ENCODE results near the gene FYCO1. TPM values are rescaled to one million over a fixed set of nuclear protein-coding genes. Genes with fewer than 3 reads are reported as not detected.
A peak's percentile ranks its signal among the peaks of the same experiment; 100 is the strongest.
"Not testable (repeated sequence)": the region's sequence is repeated elsewhere in the genome, so short reads cannot be mapped to it uniquely, and the experiment has no call there.

The FYCO1 gene
- total RNA-seq, 3 donors from 2014 or later, result 9.3 to 9.9 (median 9.8) TPM

DNA sequence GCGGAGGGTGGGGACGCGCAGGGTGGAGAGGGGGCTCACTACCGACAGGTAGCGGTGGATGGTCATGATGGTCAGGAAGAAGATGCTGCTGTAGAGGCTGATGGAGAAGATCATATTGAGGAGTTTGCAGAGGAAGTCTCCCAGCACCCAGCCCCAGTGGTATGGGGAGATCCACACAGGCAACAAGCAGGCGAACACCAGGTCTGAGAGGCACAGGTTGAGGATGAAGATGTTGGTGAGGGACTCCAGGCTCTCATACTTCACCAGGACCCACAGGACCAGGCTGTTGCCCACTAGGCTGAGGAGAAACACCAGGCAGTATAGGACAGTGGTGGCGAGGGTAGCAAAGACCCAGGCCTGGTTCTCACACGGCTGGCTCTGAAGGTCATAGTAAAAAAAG is 25.9 kb upstream of the FYCO1 start:
- Mint-ChIP-seq H3K4me3 (no peak overlapping the region), H3K36me3 (ENCODE audit: insufficient read depth) (no peaks in the 10 kb centered on the region), H3K27me3 (ENCODE audit: low read depth) (no peaks in the 10 kb centered on the region), H3K9me3 (no peaks in the 10 kb centered on the region), H3K4me1 (ENCODE audit: low read depth) (peaks cover 6% of the 10 kb centered on the region)
- ATAC-seq (no peak), DNase-seq (no peak)

DNA sequence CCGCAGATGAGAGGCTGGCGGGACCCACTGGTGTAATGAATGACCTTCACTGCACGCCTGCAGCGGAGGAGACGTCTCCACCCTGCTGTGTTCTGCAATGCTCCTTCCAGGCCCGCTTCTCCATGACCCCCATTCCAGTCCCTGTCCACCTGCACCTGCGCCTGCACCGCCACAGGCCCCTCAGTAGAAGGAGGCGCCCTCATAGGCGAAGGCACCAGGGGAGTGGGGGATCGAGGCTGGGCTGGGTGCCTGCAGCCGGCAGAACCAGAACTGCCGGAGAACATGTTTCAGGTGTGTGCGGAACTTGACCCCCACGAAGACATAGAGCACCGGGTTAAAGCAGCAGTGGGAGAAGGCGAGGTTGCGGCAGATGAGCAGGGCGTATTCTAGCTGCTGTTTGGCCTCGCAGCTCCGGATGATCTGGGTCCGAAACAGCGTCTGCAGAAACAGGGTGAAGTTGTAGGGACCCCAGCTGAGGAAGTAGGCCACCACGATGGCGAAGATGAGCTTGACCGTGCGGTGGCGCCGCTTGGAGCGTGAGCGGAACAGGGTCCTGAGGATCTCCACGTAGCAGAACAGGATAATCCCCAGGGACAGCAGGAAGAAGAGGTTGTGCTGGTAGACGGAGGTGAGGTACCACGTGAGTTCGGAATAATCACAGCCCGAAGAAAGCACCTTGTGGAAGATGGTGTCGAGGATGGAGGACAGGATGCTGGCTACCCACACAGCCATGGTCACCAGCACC is 25.3 kb upstream of the FYCO1 start:
- H3K36me3 Mint-ChIP-seq (ENCODE audit: insufficient read depth), result no peaks in the 10 kb centered on the region
- DNase-seq (no peak), ATAC-seq (no peak)
- H3K4me1 Mint-ChIP-seq (ENCODE audit: low read depth), result peaks cover 6% of the 10 kb centered on the region
- no peak overlapping the region for H3K4me3 Mint-ChIP-seq
- H3K9me3 Mint-ChIP-seq, result no peaks in the 10 kb centered on the region
- no peaks in the 10 kb centered on the region for H3K27me3 Mint-ChIP-seq (ENCODE audit: low read depth)

DNA sequence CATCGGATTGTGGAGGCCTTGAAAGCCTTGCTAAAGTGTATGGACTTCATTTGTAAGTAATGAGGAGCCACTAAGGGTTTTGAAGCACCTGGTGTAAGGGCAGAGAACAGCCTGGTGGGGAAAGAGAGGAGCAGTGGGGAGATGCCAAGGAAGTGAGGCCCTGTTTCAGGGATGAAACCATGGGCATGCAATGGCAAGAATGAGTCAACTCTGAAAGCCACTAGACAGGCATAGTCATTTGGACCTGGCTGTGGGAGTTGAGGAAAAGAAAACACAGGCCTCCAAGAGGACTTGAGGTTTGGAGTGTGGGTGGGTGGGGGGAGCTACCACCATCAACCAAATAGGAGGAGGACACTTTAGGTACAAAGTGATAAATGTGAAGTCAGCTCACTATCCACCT is 24.1 kb upstream of the FYCO1 start:
- ATAC-seq (peak; percentile 78 to 79), DNase-seq (no peak)
- H3K36me3 Mint-ChIP-seq (ENCODE audit: insufficient read depth), result no peaks in the 10 kb centered on the region
- peaks cover 6% of the 10 kb centered on the region for H3K4me1 Mint-ChIP-seq (ENCODE audit: low read depth)
- no peaks in the 10 kb centered on the region for H3K9me3 Mint-ChIP-seq
- H3K4me3 Mint-ChIP-seq, result no peak overlapping the region
- H3K27me3 Mint-ChIP-seq (ENCODE audit: low read depth), result no peaks in the 10 kb centered on the region

- H3K4me1 Mint-ChIP-seq (ENCODE audit: low read depth), result peaks cover 6% of the 10 kb centered on the region
- no peak overlapping the region for H3K4me3 Mint-ChIP-seq
- H3K36me3 Mint-ChIP-seq (ENCODE audit: insufficient read depth), result no peaks in the 10 kb centered on the region
- DNase-seq, result no peak
- H3K9me3 Mint-ChIP-seq, result no peaks in the 10 kb centered on the region
- ATAC-seq, result peak in 1 of 2 donors; percentile 38
- H3K27me3 Mint-ChIP-seq (ENCODE audit: low read depth), result no peaks in the 10 kb centered on the region
Observed at GRCh38 chr3:46017720-46018119, 22.1 kb upstream of the FYCO1 start.

- peaks cover 4% of the 10 kb centered on the region for H3K4me1 Mint-ChIP-seq (ENCODE audit: low read depth)
- no peak overlapping the region for H3K4me3 Mint-ChIP-seq
- DNase-seq, result no peak
- H3K9me3 Mint-ChIP-seq, result no peaks in the 10 kb centered on the region
- no peaks in the 10 kb centered on the region for H3K27me3 Mint-ChIP-seq (ENCODE audit: low read depth)
- peak in 1 of 2 donors; percentile 25 for ATAC-seq
- peaks cover 1% of the 10 kb centered on the region for H3K36me3 Mint-ChIP-seq (ENCODE audit: insufficient read depth)
Observed at GRCh38 chr3:46013316-46014094, 17.9 kb upstream of the FYCO1 start.

DNA sequence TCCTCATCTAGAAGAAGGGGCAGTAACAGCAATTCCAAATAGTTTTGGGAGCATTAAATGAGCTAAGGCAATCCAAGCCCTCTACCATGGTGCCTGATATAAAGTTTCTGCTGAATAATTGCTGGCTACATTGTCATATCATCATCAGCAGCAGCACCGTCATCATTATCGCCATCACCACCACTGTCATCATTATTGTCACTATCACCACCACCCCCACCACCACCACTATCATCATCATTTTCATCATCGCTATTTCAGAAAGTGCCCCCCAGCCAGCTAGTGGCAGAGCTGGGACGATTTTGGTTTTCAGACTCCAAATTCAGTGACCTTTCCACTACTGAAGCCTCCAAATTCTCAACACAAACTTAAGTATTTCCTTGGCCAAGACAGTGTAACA is 16.6 kb upstream of the FYCO1 start:
- peaks cover 4% of the 10 kb centered on the region for H3K4me1 Mint-ChIP-seq (ENCODE audit: low read depth)
- no peaks in the 10 kb centered on the region for H3K27me3 Mint-ChIP-seq (ENCODE audit: low read depth)
- ATAC-seq (no peak), DNase-seq (no peak)
- H3K4me3 Mint-ChIP-seq, result no peak overlapping the region
- no peaks in the 10 kb centered on the region for H3K9me3 Mint-ChIP-seq
- peaks cover 1% of the 10 kb centered on the region for H3K36me3 Mint-ChIP-seq (ENCODE audit: insufficient read depth)

- peaks cover 4% of the 10 kb centered on the region for H3K4me1 Mint-ChIP-seq (ENCODE audit: low read depth)
- ATAC-seq, result peak; percentile 57 to 61
- no peak overlapping the region for H3K4me3 Mint-ChIP-seq
- peaks cover 1% of the 10 kb centered on the region for H3K36me3 Mint-ChIP-seq (ENCODE audit: insufficient read depth)
- H3K27me3 Mint-ChIP-seq (ENCODE audit: low read depth), result no peaks in the 10 kb centered on the region
- no peaks in the 10 kb centered on the region for H3K9me3 Mint-ChIP-seq
- no peak for DNase-seq
Observed at GRCh38 chr3:46010519-46011113, 15.0 kb upstream of the FYCO1 start.

DNA sequence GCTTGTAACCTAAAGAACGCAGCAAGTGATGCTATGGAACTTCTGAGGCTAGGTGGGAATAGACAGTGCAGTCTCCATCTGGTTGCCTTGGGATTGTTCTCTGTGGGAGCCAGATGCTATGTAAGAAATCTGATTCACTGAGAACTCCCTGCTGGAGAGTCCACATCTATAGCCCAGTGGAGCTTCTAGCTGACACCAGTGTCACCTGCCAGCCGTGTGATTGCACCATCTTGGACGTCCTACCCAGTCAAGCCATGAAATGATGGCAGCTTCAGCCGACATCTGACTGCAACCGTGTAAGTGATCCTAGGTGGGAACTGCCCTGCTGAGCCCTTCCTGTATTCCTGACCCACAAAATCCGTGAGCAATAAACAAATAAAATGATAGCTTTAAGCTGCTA is 12.4 kb upstream of the FYCO1 start:
- no peak for ATAC-seq
- DNase-seq, result no peak
- H3K4me3 Mint-ChIP-seq, result no peak overlapping the region
- peaks cover 4% of the 10 kb centered on the region for H3K4me1 Mint-ChIP-seq (ENCODE audit: low read depth)
- no peaks in the 10 kb centered on the region for H3K27me3 Mint-ChIP-seq (ENCODE audit: low read depth)
- H3K36me3 Mint-ChIP-seq (ENCODE audit: insufficient read depth), result peaks cover 1% of the 10 kb centered on the region
- no peaks in the 10 kb centered on the region for H3K9me3 Mint-ChIP-seq

- Mint-ChIP-seq H3K27me3 (ENCODE audit: low read depth) (no peaks in the 10 kb centered on the region), H3K9me3 (no peaks in the 10 kb centered on the region), H3K4me1 (ENCODE audit: low read depth) (peaks cover 4% of the 10 kb centered on the region), H3K36me3 (ENCODE audit: insufficient read depth) (peaks cover 1% of the 10 kb centered on the region), H3K4me3 (no peak overlapping the region)
- DNase-seq (no peak), ATAC-seq (no peak)
Observed at GRCh38 chr3:46007280-46007679, 11.7 kb upstream of the FYCO1 start.

GRCh38 chr3:46006238-46007032 is 10.8 kb upstream of the FYCO1 start:
- H3K36me3 Mint-ChIP-seq (ENCODE audit: insufficient read depth), result peaks cover 1% of the 10 kb centered on the region
- no peaks in the 10 kb centered on the region for H3K9me3 Mint-ChIP-seq
- H3K4me1 Mint-ChIP-seq (ENCODE audit: low read depth), result peaks cover 4% of the 10 kb centered on the region
- no peak for ATAC-seq
- DNase-seq, result no peak
- H3K27me3 Mint-ChIP-seq (ENCODE audit: low read depth), result no peaks in the 10 kb centered on the region
- no peak overlapping the region for H3K4me3 Mint-ChIP-seq

GRCh38 chr3:46003706-46004105 is 8.1 kb upstream of the FYCO1 start:
- ATAC-seq; H3K9me3 Mint-ChIP-seq; H3K4me3 Mint-ChIP-seq; H3K36me3 Mint-ChIP-seq (ENCODE audit: insufficient read depth); H3K27me3 Mint-ChIP-seq (ENCODE audit: low read depth); H3K4me1 Mint-ChIP-seq (ENCODE audit: low read depth); DNase-seq: not testable (repeated sequence)

GRCh38 chr3:46001178-46001577 is 5.6 kb upstream of the FYCO1 start:
- Mint-ChIP-seq H3K9me3 (no peaks in the 10 kb centered on the region), H3K4me3 (no peak overlapping the region), H3K36me3 (ENCODE audit: insufficient read depth) (no peaks in the 10 kb centered on the region), H3K27me3 (ENCODE audit: low read depth) (no peaks in the 10 kb centered on the region), H3K4me1 (ENCODE audit: low read depth) (peaks cover 5% of the 10 kb centered on the region)
- ATAC-seq (no peak), DNase-seq (no peak)

DNA sequence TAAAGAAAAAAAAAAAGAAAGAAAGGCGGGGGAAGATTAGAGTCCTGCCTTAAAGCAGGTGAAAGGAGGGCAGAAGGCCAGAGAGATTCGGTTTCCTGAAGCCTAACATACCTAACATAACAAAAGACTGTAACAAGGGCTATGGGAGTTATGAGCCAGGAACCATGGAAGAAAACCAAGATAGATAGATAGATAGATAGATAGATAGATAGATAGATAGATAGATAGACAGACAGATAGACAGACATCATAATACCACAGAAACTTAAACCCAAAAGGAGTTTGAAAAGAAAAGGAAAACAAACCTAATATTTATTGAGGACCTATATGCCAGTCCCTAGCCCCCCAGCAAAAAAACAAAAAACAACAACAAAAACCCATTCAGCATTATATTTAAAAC is 2.3 kb upstream of the FYCO1 start:
- no peak overlapping the region for H3K4me3 Mint-ChIP-seq

GRCh38 chr3:45997499-45997898 is 1.9 kb upstream of the FYCO1 start:
- not testable (repeated sequence) for DNase-seq; ATAC-seq; H3K36me3 Mint-ChIP-seq (ENCODE audit: insufficient read depth); H3K27me3 Mint-ChIP-seq (ENCODE audit: low read depth); H3K4me3 Mint-ChIP-seq; H3K9me3 Mint-ChIP-seq
- peaks cover 26% of the 10 kb centered on the region for H3K4me1 Mint-ChIP-seq (ENCODE audit: low read depth)

More for the DNA sequence above, 2.3 kb upstream of the FYCO1 start:
- no peak for ATAC-seq
- no peaks in the 10 kb centered on the region for H3K9me3 Mint-ChIP-seq
- DNase-seq, result no peak
- no peaks in the 10 kb centered on the region for H3K27me3 Mint-ChIP-seq (ENCODE audit: low read depth)
- H3K36me3 Mint-ChIP-seq (ENCODE audit: insufficient read depth), result no peaks in the 10 kb centered on the region
- peaks cover 22% of the 10 kb centered on the region for H3K4me1 Mint-ChIP-seq (ENCODE audit: low read depth)
